Inferior parietal cortex (tissue), 1 donor: ENCODE data around the gene RSPH1.
A peak's percentile ranks its signal among the peaks of the same experiment; 100 is the strongest.

Experiments
- DNase-seq: peaks from one replicate; pipeline ENCODE4 v3.0.0-alpha.2; 2016; ENCODE audit errors: extremely low spot score

The RSPH1 gene

DNA sequence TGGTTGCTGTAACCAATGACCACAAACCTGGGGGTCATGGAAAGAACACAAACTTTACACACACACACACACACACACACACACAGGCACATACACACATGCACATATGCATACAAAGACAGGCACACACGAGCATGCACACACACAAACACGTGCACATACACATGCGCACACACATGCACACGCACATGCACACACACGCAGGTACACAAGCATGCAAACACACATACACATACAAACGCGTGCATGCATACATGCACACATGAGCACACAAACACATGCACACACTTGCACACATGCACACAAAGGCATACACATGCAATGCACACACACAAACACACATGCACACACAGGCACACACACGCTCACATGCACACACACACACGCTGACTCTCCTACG, 48.3 kb downstream of the RSPH1 start:
- no peak for DNase-seq

DNA sequence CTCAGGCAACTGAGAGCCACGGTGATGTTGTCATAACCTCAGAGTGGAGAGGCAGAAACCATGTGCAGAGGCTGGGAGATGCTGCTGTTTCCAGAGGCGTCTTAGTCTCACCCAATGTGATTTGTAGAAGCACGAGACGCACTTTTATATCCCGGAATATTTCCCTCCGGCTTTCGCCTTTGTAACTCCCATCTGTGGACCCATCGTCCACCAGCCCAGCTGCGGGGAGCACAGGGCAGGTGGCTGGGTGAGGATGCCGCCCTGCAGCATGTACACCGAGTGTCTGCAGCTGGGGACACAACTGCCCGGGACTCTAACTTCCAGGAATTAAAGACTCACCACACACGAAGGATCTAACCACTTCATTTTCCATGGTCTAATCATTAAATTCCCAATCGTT, 48.8 kb downstream of the RSPH1 start:
- DNase-seq, result no peak

GRCh38 chr21:42446531-42446930, 49.5 kb downstream of the RSPH1 start:
- DNase-seq, result no peak

DNA sequence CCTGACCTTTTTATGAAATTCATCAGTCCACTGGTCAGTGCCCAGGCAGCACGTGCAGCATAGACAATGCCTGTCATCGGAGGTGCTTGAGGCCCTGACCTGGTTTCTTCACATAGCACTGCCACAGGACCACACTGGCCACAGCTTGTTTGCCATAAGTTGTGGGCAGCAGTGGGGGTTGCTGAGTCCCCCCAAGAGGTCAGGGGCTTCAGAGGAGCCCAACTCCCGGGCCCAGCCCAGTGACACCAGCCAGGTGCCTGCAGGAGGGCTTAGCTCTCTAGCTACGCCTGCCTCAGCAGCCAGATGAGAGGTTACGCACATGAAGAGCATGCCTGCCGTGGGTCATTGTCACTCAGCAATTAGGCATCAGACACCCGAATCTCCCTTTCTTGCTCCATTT, 50.7 kb downstream of the RSPH1 start:
- DNase-seq, result no peak

DNA sequence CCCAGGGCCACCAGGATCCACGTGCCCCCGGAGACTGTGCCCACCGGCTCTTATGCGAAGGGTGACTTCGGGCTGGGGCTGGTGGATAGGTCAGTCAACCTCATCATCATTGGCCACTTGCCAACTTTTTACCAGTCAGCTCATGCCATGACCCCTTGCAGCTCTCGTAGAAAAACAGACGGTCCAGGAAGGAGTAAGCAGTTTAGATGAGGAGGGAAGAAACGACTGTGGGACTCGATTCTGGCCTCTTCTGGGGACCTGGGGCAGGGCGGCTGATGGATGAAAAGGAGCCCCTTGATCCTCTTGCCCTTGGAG, 51.3 kb downstream of the RSPH1 start:
- DNase-seq, result no peak

DNA sequence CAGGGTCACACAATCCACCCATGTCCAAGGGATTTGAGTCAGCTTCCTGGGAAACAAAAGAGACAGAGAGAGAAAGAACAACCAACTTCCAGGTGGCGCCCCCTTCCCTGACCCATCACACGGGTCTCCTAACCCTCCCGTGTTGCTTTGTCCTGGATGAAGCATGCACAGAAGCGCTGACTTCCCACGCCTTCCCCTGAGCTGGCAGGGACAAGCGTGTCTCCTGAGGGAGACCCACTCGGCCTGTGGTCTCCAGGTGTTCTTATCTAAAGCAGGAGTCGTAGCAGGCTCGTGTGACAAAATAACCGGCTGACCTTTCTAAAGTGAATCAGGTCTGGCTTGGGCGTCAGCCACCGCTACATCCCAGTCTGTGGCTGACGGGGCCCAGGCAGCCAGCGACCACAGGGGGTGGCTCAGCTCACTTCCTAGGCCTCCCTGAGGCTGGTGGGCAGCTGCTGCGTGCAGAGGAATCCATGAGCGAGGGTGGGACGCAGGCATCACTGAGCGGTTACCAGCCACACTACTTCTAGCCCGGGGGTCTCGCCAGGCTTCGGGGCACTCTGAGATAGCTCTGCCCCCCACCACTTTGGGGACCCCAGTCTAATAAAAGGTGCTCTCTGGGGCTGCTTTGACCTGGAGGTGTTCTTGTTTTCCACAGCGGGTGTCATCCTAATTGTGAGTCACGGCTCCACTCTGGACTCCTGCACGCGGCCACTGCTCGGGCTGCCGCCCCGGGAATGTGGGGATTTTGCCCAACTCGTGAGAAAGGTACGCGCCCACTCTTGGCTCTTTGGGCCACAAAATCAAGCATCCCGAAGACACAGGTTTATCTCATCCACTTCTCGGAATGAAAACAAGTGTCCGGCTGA, 51.9 kb downstream of the RSPH1 start:
- no peak for DNase-seq

DNA sequence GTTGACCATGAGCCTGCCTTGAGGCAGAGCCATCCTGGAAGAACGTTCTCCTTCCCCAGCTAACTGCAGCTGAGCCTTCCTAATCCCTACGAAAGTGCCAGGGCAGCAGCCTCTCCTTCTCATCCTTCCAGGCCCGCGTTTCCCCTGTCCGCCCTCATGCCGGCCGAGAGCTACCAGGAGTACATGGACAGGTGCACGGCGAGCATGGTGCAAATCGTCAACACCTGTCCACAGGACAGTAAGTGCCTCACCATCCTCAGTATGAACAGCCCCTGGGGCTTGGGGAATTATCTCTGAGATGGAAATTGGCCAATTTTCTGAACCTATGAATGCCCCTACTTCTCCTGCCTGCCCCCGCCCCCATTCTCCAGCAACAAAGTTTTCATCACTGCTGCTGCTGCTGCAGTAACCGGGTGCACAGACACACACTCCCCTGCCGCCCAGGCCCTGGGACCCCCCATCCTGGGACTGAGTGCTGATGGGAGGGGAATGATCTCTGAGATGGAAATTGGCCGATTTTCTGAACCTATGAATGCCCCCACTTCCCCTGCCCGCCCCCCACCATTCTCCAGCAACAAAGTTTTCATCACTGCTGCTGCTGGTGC, 52.7 kb downstream of the RSPH1 start:
- no peak for DNase-seq

GRCh38 chr21:42441963-42442362, 54.1 kb downstream of the RSPH1 start:
- no peak for DNase-seq

GRCh38 chr21:42440187-42440792, 55.7 kb downstream of the RSPH1 start:
- no peak for DNase-seq

DNA sequence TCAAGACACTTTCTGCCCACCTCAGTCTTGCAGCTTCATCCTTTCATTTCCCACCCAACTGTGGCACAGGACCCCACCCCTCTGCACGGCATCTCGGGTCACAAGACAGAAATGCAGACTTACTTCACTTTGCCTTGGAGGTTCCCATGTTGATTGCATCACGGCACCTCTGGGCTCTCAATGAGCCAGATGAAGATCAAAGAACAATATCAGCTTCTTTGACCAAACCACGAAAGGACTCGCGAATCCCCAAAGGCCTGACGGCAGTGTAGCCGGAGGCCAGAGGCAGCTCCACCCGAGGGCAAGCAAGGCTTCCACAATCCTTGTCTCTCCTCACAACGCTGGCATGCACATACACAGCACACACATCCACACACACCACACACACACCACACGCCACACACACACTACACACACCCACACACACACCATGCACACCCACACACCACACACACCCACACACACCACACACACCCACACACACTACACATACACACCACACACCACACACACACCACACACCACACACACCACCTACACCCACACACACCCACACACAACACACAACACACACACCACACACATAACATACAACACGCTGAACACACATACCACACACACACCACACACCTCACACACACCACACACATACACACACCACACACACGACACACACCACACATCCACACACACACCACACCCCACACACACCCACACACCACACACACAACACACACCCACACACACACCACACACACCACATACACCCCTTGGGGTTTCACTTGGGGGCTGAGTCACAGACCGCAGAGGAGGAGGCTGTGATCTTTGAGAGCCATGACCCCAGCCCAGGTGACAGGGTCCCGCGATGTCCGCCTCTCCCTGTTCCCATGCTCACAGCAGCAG, 56.5 kb downstream of the RSPH1 start:
- DNase-seq, result no peak

DNA sequence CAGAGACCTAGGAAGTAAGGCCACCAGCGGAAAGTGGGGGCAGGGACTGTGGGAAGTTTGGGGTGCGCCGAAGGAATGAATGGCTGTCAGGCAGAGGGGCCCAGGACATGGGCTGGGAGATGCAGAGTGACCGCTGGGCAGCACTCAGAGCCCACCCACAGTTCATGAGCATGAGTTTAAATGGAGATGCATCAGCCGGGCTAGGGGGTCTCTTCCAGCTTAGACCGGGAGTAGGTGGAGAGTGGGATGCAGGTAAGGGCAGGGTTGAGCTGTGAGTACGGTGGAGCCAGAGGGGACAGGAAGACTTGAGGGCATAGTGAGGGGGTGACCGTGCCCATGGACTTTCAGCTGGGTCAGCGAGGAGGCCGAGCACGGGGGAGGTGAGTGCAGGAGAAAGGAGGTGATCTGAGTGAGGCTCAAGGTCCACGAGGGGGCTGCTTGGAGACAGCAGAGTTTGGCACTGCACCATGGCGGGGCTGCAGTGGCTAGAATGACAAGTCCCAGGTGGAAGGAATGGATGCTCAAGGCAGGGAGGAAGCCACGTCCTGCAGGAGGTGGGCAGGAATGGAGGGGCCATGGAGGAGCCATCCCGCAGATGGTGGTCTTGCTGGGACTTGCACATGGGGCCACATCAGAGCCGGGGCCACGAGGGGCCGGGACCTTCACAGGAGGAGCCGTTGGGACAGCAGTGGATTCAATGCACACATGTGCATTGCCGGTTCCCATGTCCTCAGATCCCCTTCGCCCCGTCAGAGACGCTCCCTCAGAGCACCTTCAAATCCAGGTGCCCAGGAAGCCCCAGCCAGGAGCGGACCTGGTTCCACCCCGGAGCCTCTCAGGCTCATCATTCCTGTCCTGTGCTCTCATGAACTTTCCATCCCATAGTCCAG, 57.5 kb downstream of the RSPH1 start:
- no peak for DNase-seq

- DNase-seq, result no peak
Observed at GRCh38 chr21:42437786-42438185, 58.2 kb downstream of the RSPH1 start.

DNA sequence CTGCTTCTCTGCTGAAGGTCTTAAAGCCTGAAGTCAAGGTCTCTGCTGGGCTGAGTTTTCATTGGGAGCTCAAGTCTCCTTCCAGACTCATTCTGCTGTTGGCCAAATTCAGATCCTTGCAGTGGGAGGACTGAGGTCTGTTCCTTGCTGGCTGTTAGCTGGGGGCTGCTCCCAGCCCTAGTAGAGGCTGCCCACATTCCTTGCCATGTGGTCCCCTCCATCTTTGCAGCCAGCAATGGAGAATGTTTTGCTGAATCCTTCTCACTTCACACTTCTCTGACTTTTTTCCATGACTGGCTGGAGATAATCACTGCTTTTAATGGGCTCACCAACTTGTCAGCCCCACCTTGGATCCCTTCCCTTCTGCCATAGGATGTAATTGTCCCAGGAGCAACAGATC, 59.1 kb downstream of the RSPH1 start:
- no peak for DNase-seq

GRCh38 chr21:42435833-42436232, 60.2 kb downstream of the RSPH1 start:
- no peak for DNase-seq

DNA sequence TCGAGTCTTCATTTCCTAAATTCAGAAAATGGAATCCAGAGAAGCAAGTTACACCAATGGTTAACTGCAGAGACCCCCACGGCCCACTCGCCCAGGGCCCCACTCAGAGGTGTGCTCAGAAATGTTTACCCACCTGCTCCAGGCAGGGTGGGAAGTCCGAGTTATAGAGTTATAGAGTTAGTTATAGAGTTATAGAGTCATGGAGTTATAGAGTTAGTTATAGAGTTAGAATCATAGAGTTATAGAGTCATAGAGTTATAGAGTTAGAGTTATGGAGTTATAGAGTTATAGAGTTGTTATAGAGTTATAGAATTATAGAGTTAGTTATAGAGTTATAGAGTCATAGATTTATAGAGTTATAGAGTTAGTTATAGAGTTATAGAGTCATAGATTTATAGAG, 60.6 kb downstream of the RSPH1 start:
- no peak for DNase-seq

- no peak for DNase-seq
Observed at GRCh38 chr21:42434884-42435283, 61.1 kb downstream of the RSPH1 start.

DNA sequence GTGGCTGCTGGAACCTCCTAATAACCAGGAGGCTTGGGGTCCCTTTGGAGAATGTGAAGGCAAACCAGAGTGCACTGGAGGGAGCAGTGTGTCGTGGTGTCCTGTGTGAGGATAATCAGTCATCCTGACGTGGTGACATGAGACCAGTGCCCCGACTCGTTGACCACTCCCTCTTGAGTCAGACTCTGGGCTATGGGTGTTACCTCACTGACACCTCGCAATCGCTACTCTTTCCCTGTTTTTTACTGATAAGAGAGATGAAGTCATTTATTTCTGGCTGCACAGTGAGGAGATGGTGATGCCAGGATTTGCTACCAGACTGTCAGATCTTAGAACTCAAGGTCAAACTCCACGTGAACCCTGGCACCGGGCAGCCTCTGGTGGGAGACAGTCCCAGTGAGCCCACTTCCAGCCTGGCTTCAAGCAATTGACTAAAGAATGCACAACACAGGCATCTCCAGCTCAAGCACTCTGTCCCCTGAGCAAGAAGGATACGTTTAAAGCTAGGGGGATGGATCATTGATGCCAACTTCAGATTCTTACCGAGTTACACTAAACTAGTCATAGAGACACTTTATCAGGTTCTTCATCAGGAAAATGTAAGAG, 62.0 kb downstream of the RSPH1 start:
- DNase-seq, result peak; percentile 32

GRCh38 chr21:42432695-42433094, 63.3 kb downstream of the RSPH1 start:
- DNase-seq, result no peak

DNA sequence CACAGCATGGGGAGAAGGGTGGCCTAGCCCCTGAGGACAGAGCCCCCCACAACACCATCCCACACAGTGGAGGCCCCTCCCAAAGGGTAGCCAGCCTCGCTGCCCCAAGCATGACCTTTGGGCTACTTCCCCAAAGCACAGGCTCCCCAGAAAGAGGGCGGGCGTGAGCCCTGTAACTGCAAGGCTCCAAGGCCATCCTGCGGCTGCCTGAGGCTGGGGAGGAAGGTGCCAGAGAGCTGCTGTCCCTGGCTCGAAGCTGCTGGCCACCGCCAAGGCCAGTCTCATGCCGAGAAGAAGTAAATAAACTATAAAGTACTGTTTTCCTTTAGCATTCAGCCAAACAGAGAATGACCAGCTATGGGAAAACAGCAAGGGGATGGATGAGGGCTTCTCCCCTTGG, 64.8 kb downstream of the RSPH1 start:
- DNase-seq, result no peak

DNA sequence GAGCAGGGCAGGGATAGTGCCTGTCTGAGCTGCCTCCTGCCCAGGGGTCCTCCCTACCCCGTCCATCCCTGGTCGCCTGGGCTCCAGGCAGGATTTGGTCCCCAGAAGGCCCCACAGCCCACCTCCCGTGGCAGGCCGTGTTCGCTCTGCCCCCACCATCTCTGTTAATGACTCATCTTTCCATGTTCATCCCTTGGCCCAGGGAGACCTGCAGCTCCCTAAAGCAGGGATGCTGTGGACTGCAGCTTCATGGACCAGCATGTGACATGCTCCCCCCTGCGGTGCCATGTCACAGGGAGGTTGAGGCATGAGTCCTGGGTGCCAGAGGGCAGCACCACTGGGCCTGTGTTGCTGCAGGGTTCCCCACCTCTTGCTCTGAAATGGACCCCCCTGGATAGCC, 65.5 kb downstream of the RSPH1 start:
- DNase-seq, result no peak

GRCh38 chr21:42429856-42430255, 66.2 kb downstream of the RSPH1 start:
- no peak for DNase-seq
